Endodermal cell (in vitro differentiated cells): ENCODE results near the gene FAM193B. TPM values are rescaled to one million over a fixed set of nuclear protein-coding genes. Genes with fewer than 3 reads are reported as not detected.

Source experiments
- DNase-seq: peaks from one replicate; pipeline ENCODE4 v3.0.0-alpha.2; 2017
- H3K27ac ChIP-seq: 2 replicates; pipeline ENCODE4 v1.5.1; 2013; ENCODE audit warnings: mild to moderate bottlenecking, low read depth, low read length, moderate library complexity
- H3K27me3 ChIP-seq: 2 replicates; pipeline ENCODE4 v1.6.1; 2013; ENCODE audit warnings: mild to moderate bottlenecking, low read length, moderate library complexity; ENCODE audit not compliant: insufficient read depth, control insufficient read depth, poor library complexity, severe bottlenecking
- H3K36me3 ChIP-seq: 2 replicates; pipeline ENCODE4 v1.7.0; 2013; ENCODE audit warnings: mild to moderate bottlenecking, low read length, moderate library complexity; ENCODE audit not compliant: control insufficient read depth, insufficient read depth
- H3K4me1 ChIP-seq: one replicate; pipeline ENCODE4 v1.7.0; 2013; ENCODE audit warnings: low read length; ENCODE audit not compliant: control insufficient read depth, insufficient read depth
- H3K4me3 ChIP-seq: 2 replicates; pipeline ENCODE4 v1.5.1; 2013; ENCODE audit warnings: mild to moderate bottlenecking, low read length, moderate library complexity
- H3K9ac ChIP-seq: 2 replicates; pipeline ENCODE4 v1.6.1; 2013; ENCODE audit warnings: mild to moderate bottlenecking, low read length, moderate library complexity; ENCODE audit not compliant: poor library complexity, severe bottlenecking; ENCODE audit errors: extremely low read depth
- H3K9me3 ChIP-seq: 2 replicates; pipeline ENCODE4 v1.6.1; 2013; ENCODE audit warnings: mild to moderate bottlenecking, low read length, moderate library complexity; ENCODE audit not compliant: control insufficient read depth
- H3K27ac Mint-ChIP-seq: 2 replicates; pipeline ENCODE4 v1.8.0; 2020; ENCODE audit warnings: mixed read lengths
- H3K27me3 Mint-ChIP-seq: 2 replicates; pipeline ENCODE4 v1.8.0; 2021; ENCODE audit warnings: mild to moderate bottlenecking, mixed read lengths; ENCODE audit not compliant: insufficient read depth
- H3K36me3 Mint-ChIP-seq: 2 replicates; pipeline ENCODE4 v1.8.0; 2020; ENCODE audit warnings: low read depth, mixed read lengths
- H3K4me1 Mint-ChIP-seq: 2 replicates; pipeline ENCODE4 v1.8.0; 2020; ENCODE audit warnings: mixed read lengths
- H3K4me3 Mint-ChIP-seq: 2 replicates; pipeline ENCODE4 v1.8.0; 2020; ENCODE audit warnings: mild to moderate bottlenecking, moderate library complexity, mixed read lengths
- H3K9me3 Mint-ChIP-seq: 2 replicates; pipeline ENCODE4 v1.8.0; 2020; ENCODE audit warnings: mild to moderate bottlenecking, mixed read lengths
- CTCF ChIP-seq: fragments of 200-600 bp; sonication (generic); conservative IDR thresholded peaks from 2 replicates; pipeline ENCODE4 v1.5.0; 2021; ENCODE audit warnings: antibody characterized with exemption, mild to moderate bottlenecking
- WGBS, 2 experiments: methylation state at CpG; one replicate each; pipeline versions ENCODE4 v1.1.5 to v1.1.7; 2013; ENCODE audit warnings: missing lambda C conversion rate in 2 of 2, mixed read lengths in 1 of 2; ENCODE audit not compliant: insufficient coverage in 1 of 2, insufficient read length in 1 of 2; 5-methylcytosine and 5-hydroxymethylcytosine counted together
- total RNA-seq, 2 donors: library from RNA; stranded (reverse); fragmentation: NEBNext Ultra II Directional in 1 of 2; extraction: Animal tissue kit (Norgen Biotek cat#: 25700) in 1 of 2; gene quantifications; 2 replicates in 1 of 2; 3 replicates in 1 of 2; pipeline ENCODE4 v1.2.1, GENCODE V29; 2021

Gene FAM193B
- total RNA-seq, 2 donors from 2014 or later, result 112 to 115 TPM

- Mint-ChIP-seq H3K36me3 (peaks cover 47% of the 10 kb centered on the region), H3K4me1 (peaks cover 12% of the 10 kb centered on the region), H3K27me3 (no peaks in the 10 kb centered on the region), H3K9me3 (no peaks in the 10 kb centered on the region), H3K27ac (no peak overlapping the region), H3K4me3 (no peak overlapping the region)
- 94 to 95% methylated on average over 10 to 11 of the region's 11 CpGs for WGBS, 2 experiments
- no peaks in the 10 kb centered on the region for H3K27me3 ChIP-seq
- peaks cover 66% of the 10 kb centered on the region for H3K36me3 ChIP-seq
- H3K9ac ChIP-seq, result no peak overlapping the region
- H3K4me3 ChIP-seq, result no peak overlapping the region
- H3K27ac ChIP-seq, result no peak overlapping the region
- no peaks in the 10 kb centered on the region for H3K9me3 ChIP-seq
- DNase-seq, result no peak
- TF ChIP-seq CTCF, result no peak
- peaks cover 1% of the 10 kb centered on the region for H3K4me1 ChIP-seq
Measured at GRCh38 chr5:177514541-177514940, 39.8 kb downstream of the FAM193B start.

GRCh38 chr5:177513500-177513899 is 40.9 kb downstream of the FAM193B start:
- Histone ChIP-seq H3K9me3 (no peaks in the 10 kb centered on the region), H3K27ac (no peak overlapping the region), H3K4me1 (peaks cover 4% of the 10 kb centered on the region), H3K36me3 (peaks cover 59% of the 10 kb centered on the region), H3K9ac (no peak overlapping the region), H3K27me3 (no peaks in the 10 kb centered on the region), H3K4me3 (no peak overlapping the region)
- Mint-ChIP-seq H3K4me1 (peaks cover 14% of the 10 kb centered on the region), H3K4me3 (no peak overlapping the region), H3K9me3 (no peaks in the 10 kb centered on the region), H3K36me3 (peaks cover 46% of the 10 kb centered on the region), H3K27me3 (no peaks in the 10 kb centered on the region), H3K27ac (no peak overlapping the region)
- DNase-seq, result no peak
- no peak for TF ChIP-seq CTCF
- WGBS, 2 experiments, result 94 to 95% methylated on average over 12 to 15 of the region's 15 CpGs

DNA sequence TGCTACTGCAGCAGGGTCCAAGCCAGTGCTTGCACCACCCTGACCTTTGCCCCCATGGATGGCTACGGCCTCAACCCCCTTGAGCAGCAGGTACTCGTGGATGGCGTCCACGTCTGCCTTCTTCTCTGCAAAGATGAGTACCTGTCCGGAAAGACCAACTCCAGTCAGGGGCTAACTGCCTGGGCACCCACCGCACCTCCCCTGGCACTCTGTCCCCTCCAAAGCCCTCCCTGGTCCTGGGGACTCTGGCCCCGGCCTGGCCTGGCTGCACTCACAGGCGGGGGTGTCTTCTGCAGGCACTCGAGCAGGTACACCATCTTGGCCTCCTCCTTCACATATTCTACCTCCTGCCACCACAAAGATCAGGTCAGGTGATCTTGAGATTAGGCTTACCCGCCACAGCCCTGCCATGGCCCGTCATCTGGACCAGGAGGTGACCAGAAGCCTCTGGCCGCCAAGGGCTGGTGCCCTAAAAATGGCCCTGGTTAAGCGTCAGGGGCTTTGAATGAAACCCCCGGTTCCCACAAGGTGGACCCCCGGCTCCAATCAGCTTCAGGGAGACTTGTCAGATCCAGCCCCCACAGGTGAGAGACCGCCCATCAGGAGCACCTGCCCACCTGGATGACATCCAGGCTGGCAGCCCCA is 41.5 kb downstream of the FAM193B start:
- Mint-ChIP-seq H3K9me3 (no peaks in the 10 kb centered on the region), H3K4me1 (peaks cover 14% of the 10 kb centered on the region), H3K4me3 (no peak overlapping the region), H3K27me3 (no peaks in the 10 kb centered on the region), H3K36me3 (peaks cover 47% of the 10 kb centered on the region), H3K27ac (no peak overlapping the region)
- Histone ChIP-seq H3K4me3 (no peak overlapping the region), H3K4me1 (peaks cover 4% of the 10 kb centered on the region), H3K27me3 (no peaks in the 10 kb centered on the region), H3K9me3 (no peaks in the 10 kb centered on the region), H3K27ac (no peak overlapping the region), H3K9ac (no peak overlapping the region), H3K36me3 (peaks cover 59% of the 10 kb centered on the region)
- DNase-seq, result no peak
- TF ChIP-seq CTCF, result no peak
- 92 to 97% methylated on average over 14 to 16 of the region's 16 CpGs for WGBS, 2 experiments
